ENCODE measurements around the gene PPP6R2.

PPP6R2 gene

GRCh38 chr22:50473855-50474671 lies 130.9 kb downstream of the PPP6R2 start:
- no peak for DNase-seq

- DNase-seq: peak; percentile 65 to 89 (median 74)
Observed at GRCh38 chr22:50474710-50475651, 131.9 kb downstream of the PPP6R2 start, which contains the start of gene SBF1. Gene SBF1, minus strand, starts transcription at chr22:50475035. Its CDS starts 195 bp downstream, at chr22:50474840.

- no peak for DNase-seq
Observed at GRCh38 chr22:50475652-50476002, 132.5 kb downstream of the PPP6R2 start.

GRCh38 chr22:50476868-50477267 lies 133.7 kb downstream of the PPP6R2 start:
- DNase-seq: no peak

- no peak for DNase-seq
Observed at GRCh38 chr22:50477923-50478322, 134.8 kb downstream of the PPP6R2 start.

- DNase-seq: no peak
Observed at GRCh38 chr22:50479721-50480120, 136.6 kb downstream of the PPP6R2 start.

GRCh38 chr22:50481045-50481439 lies 137.9 kb downstream of the PPP6R2 start:
- DNase-seq: no peak

- peak in 2 of 4 experiments; percentile 47 to 65 for DNase-seq
Observed at GRCh38 chr22:50481440-50482106, 138.4 kb downstream of the PPP6R2 start, which contains the start of gene ADM2. Gene ADM2, plus strand, starts transcription at chr22:50481543. Its CDS starts 305 bp downstream, at chr22:50481848.

- DNase-seq: no peak
Observed at GRCh38 chr22:50482107-50483074, 139.3 kb downstream of the PPP6R2 start.

GRCh38 chr22:50483106-50483505 lies 140.0 kb downstream of the PPP6R2 start:
- DNase-seq: no peak

GRCh38 chr22:50483556-50483955 lies 140.4 kb downstream of the PPP6R2 start:
- DNase-seq: no peak

- DNase-seq: no peak
Observed at GRCh38 chr22:50483977-50484853, 141.1 kb downstream of the PPP6R2 start.

GRCh38 chr22:50485221-50486131 lies 142.3 kb downstream of the PPP6R2 start:
- no peak for DNase-seq

- DNase-seq: no peak
Observed at GRCh38 chr22:50486561-50487289, 143.6 kb downstream of the PPP6R2 start, which contains the start of gene MIOX. Gene MIOX, plus strand, starts transcription at chr22:50486859. Its CDS starts 39 bp downstream, at chr22:50486898.

- DNase-seq: no peak
Observed at GRCh38 chr22:50487290-50488005, 144.3 kb downstream of the PPP6R2 start.

GRCh38 chr22:50488006-50488677 lies 145.0 kb downstream of the PPP6R2 start:
- no peak for DNase-seq

GRCh38 chr22:50488886-50489285 lies 145.8 kb downstream of the PPP6R2 start:
- DNase-seq: no peak

All from activated naive CD4-positive, alpha-beta T cell (primary cell).